Stimulated activated naive CD8-positive, alpha-beta T cell treated with anti-CD3 and anti-CD28 coated beads, Interleukin-15, amount 100 ng/mL, for 72 hours (primary cell): ENCODE results near the gene NXNL1.
"Not testable (repeated sequence)": the region's sequence is repeated elsewhere in the genome, so short reads cannot be mapped to it uniquely, and the experiment has no call there.

Experiments
- ATAC-seq: fragments of 150-1000 bp; cut with Tn5 transposase; 2 replicates; pipeline ENCODE4 v1.10.0; 2021; ENCODE audit warnings: mild to moderate bottlenecking, moderate library complexity
- DNase-seq, 2 donors: peaks; one replicate each; pipeline ENCODE4 v3.0.0; 2021 to 2022
- H3K27ac Mint-ChIP-seq, 2 donors: one replicate each; pipeline ENCODE4 v1.8.0; 2022; ENCODE audit warnings: mild to moderate bottlenecking in 2 of 2, mixed read lengths in 2 of 2, moderate library complexity in 2 of 2
- H3K27me3 Mint-ChIP-seq: one replicate; pipeline ENCODE4 v1.8.0; 2022; ENCODE audit warnings: mixed read lengths
- H3K4me1 Mint-ChIP-seq: one replicate; pipeline ENCODE4 v1.8.0; 2022; ENCODE audit warnings: mild to moderate bottlenecking, mixed read lengths
- H3K4me3 Mint-ChIP-seq, 2 donors: one replicate each; pipeline ENCODE4 v1.8.0; 2022; ENCODE audit warnings: mild to moderate bottlenecking in 2 of 2, mixed read lengths in 2 of 2, moderate library complexity in 1 of 2
- H3K9me3 Mint-ChIP-seq, 2 donors: one replicate each; pipeline ENCODE4 v1.8.0; 2022; ENCODE audit warnings: mixed read lengths in 2 of 2

Gene NXNL1

GRCh38 chr19:17490411-17490810 lies 29.7 kb upstream of the NXNL1 start:
- no peak overlapping the region for H3K27ac Mint-ChIP-seq
- DNase-seq (no peak), ATAC-seq (peak; percentile 57)
- H3K9me3 Mint-ChIP-seq = no peaks in the 10 kb centered on the region
- H3K27me3 Mint-ChIP-seq = no peaks in the 10 kb centered on the region
- H3K4me1 Mint-ChIP-seq = peaks cover 48% of the 10 kb centered on the region
- no peak overlapping the region for H3K4me3 Mint-ChIP-seq

- Mint-ChIP-seq H3K27me3 (no peaks in the 10 kb centered on the region), H3K4me3 (peak overlapping the region in 1 of 2 donors; percentile 80), H3K9me3 (no peaks in the 10 kb centered on the region), H3K4me1 (peaks cover 48% of the 10 kb centered on the region), H3K27ac (peak overlapping the region in 1 of 2 donors; percentile 64)
- ATAC-seq (no peak), DNase-seq (no peak)
Observed at GRCh38 chr19:17489392-17490030, 28.8 kb upstream of the NXNL1 start.

GRCh38 chr19:17488593-17489391 lies 28.1 kb upstream of the NXNL1 start:
- Mint-ChIP-seq H3K9me3 (no peaks in the 10 kb centered on the region), H3K4me3 (peak overlapping the region; percentile 67 to 80)
- ATAC-seq = peak; percentile 91

GRCh38 chr19:17487284-17488121 lies 26.8 kb upstream of the NXNL1 start:
- H3K27ac Mint-ChIP-seq = peak overlapping the region; percentile 60 to 94
- DNase-seq = no peak
- peak overlapping the region; percentile 67 to 80 for H3K4me3 Mint-ChIP-seq
- ATAC-seq = no peak
- peaks cover 57% of the 10 kb centered on the region for H3K4me1 Mint-ChIP-seq
- no peaks in the 10 kb centered on the region for H3K9me3 Mint-ChIP-seq
- no peaks in the 10 kb centered on the region for H3K27me3 Mint-ChIP-seq

More at GRCh38 chr19:17488593-17489391, 28.1 kb upstream of the NXNL1 start:
- Mint-ChIP-seq H3K27ac (peak overlapping the region; percentile 73 to 94), H3K4me1 (peaks cover 48% of the 10 kb centered on the region), H3K27me3 (no peaks in the 10 kb centered on the region)
- peak; percentile 71 to 77 for DNase-seq

GRCh38 chr19:17486545-17487240 lies 26.0 kb upstream of the NXNL1 start:
- no peaks in the 10 kb centered on the region for H3K9me3 Mint-ChIP-seq
- H3K27me3 Mint-ChIP-seq = no peaks in the 10 kb centered on the region
- H3K4me1 Mint-ChIP-seq = peaks cover 54% of the 10 kb centered on the region

GRCh38 chr19:17484520-17485185 lies 23.9 kb upstream of the NXNL1 start:
- no peaks in the 10 kb centered on the region for H3K27me3 Mint-ChIP-seq
- H3K4me1 Mint-ChIP-seq = peaks cover 34% of the 10 kb centered on the region
- no peaks in the 10 kb centered on the region for H3K9me3 Mint-ChIP-seq
- H3K4me3 Mint-ChIP-seq = no peak overlapping the region
- no peak overlapping the region for H3K27ac Mint-ChIP-seq
- no peak for ATAC-seq
- DNase-seq = no peak

More at GRCh38 chr19:17486545-17487240, 26.0 kb upstream of the NXNL1 start:
- H3K4me3 Mint-ChIP-seq = no peak overlapping the region
- H3K27ac Mint-ChIP-seq = no peak overlapping the region
- ATAC-seq = no peak
- DNase-seq = no peak

GRCh38 chr19:17483605-17484002 lies 22.9 kb upstream of the NXNL1 start:
- Mint-ChIP-seq H3K9me3 (no peaks in the 10 kb centered on the region), H3K4me1 (peaks cover 23% of the 10 kb centered on the region), H3K27ac (no peak overlapping the region), H3K27me3 (no peaks in the 10 kb centered on the region), H3K4me3 (no peak overlapping the region)
- DNase-seq (no peak), ATAC-seq (no peak)

- Mint-ChIP-seq H3K4me3 (no peak overlapping the region), H3K27me3 (no peaks in the 10 kb centered on the region), H3K9me3 (no peaks in the 10 kb centered on the region), H3K27ac (no peak overlapping the region), H3K4me1 (peaks cover 18% of the 10 kb centered on the region)
- DNase-seq = no peak
- ATAC-seq = no peak
Observed at GRCh38 chr19:17482877-17483604, 22.3 kb upstream of the NXNL1 start.

- Mint-ChIP-seq H3K9me3 (no peaks in the 10 kb centered on the region), H3K4me1 (peaks cover 9% of the 10 kb centered on the region), H3K27ac (no peak overlapping the region), H3K4me3 (no peak overlapping the region), H3K27me3 (no peaks in the 10 kb centered on the region)
- ATAC-seq = no peak
- DNase-seq = no peak
Observed at GRCh38 chr19:17481986-17482385, 21.3 kb upstream of the NXNL1 start.

GRCh38 chr19:17479325-17479791 lies 18.6 kb upstream of the NXNL1 start:
- Mint-ChIP-seq H3K27me3 (no peaks in the 10 kb centered on the region), H3K4me3 (no peak overlapping the region), H3K4me1 (peaks cover 16% of the 10 kb centered on the region), H3K9me3 (no peaks in the 10 kb centered on the region), H3K27ac (no peak overlapping the region)
- ATAC-seq (no peak), DNase-seq (no peak)

- Mint-ChIP-seq H3K4me1 (peaks cover 42% of the 10 kb centered on the region), H3K9me3 (no peaks in the 10 kb centered on the region), H3K27me3 (no peaks in the 10 kb centered on the region), H3K27ac (peak overlapping the region in 1 of 2 donors; percentile 76), H3K4me3 (no peak overlapping the region)
- no peak for DNase-seq
- no peak for ATAC-seq
Observed at GRCh38 chr19:17475541-17476115, 14.9 kb upstream of the NXNL1 start.

GRCh38 chr19:17475011-17475540 lies 14.3 kb upstream of the NXNL1 start:
- DNase-seq = not testable (repeated sequence)

GRCh38 chr19:17473041-17473440 lies 12.3 kb upstream of the NXNL1 start:
- H3K4me1 Mint-ChIP-seq = peaks cover 62% of the 10 kb centered on the region
- DNase-seq = no peak
- H3K9me3 Mint-ChIP-seq = no peaks in the 10 kb centered on the region
- peak overlapping the region in 1 of 2 donors; percentile 10 for H3K4me3 Mint-ChIP-seq
- ATAC-seq = no peak
- H3K27me3 Mint-ChIP-seq = no peaks in the 10 kb centered on the region
- no peak overlapping the region for H3K27ac Mint-ChIP-seq

More at GRCh38 chr19:17475011-17475540, 14.3 kb upstream of the NXNL1 start:
- not testable (repeated sequence) for H3K4me3 Mint-ChIP-seq, H3K27me3 Mint-ChIP-seq, H3K9me3 Mint-ChIP-seq, ATAC-seq
- Mint-ChIP-seq H3K4me1 (peaks cover 44% of the 10 kb centered on the region), H3K27ac (peak overlapping the region in 1 of 2 donors; percentile 76)
